Measurements from ENCODE around the gene FEM1A. TPM values are rescaled to one million over a fixed set of nuclear protein-coding genes. Genes with fewer than 3 reads are reported as not detected.

Gene FEM1A
- total RNA-seq, 1 experiment from 2014 or later, result 13.4 TPM

DNA sequence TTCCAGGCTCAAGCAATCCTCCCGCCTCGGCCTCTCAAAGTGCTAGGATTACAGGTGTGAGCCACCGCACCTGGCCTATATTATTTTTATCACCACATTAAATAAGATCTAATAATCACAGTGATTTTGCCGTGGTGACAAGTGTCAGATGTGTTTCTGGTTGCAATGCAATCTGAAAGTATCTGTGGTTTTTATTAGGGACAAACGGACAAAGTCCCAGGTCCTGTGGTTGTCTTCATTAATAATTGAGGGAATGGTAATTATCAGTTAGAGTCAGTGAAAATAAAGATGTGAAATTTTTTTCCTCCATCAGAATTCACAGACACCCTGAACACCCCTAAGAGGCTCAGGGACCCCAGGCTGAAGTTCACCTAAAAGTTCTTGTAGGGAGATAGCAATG lies 41.2 kb downstream of the FEM1A start:
- H3K36me3 ChIP-seq (ENCODE audit: control insufficient read depth, insufficient read depth, low read length), result peaks cover 3% of the 10 kb centered on the region; the same call in 1 of the 2 replicates
- POLR2A ChIA-PET, result no interaction called here
- CTCF ChIA-PET, result no interaction called here
- no peaks in the 10 kb centered on the region for H3K27me3 ChIP-seq (ENCODE audit: control insufficient read depth, insufficient read depth, low read length)
- H3K4me3 ChIP-seq (ENCODE audit: low read depth in 2 of 2, low read length in 2 of 2), result no peak overlapping the region
- ATAC-seq (no peak), DNase-seq (ENCODE audit: low read depth, low spot score) (no peak)
- intact Hi-C loops (cut with micrococcal nuclease; ENCODE audit: unreplicated experiment) (no loop called here), in situ Hi-C loops (cut with HindIII; ENCODE audit: low pct_unique_long_range_greater_than_20kb, low sequenced_read_pairs) (no loop called here)
- no TSS peak for BruUV-seq (replicated peaks)
- no peak for TF ChIP-seq SIN3A (IDR thresholded peaks at IDR 0.05; ENCODE audit: borderline replicate concordance, insufficient read depth, low read depth, low read length)
- no peaks in the 10 kb centered on the region; the same call in none of the 2 replicates for H3K4me1 ChIP-seq (ENCODE audit: control insufficient read depth, insufficient read depth, low read length)
- H3K27ac ChIP-seq (ENCODE audit: low read length), result no peak overlapping the region
- H3K9me3 ChIP-seq (ENCODE audit: control insufficient read depth, insufficient read depth, low read depth, low read length), result no peaks in the 10 kb centered on the region

DNA sequence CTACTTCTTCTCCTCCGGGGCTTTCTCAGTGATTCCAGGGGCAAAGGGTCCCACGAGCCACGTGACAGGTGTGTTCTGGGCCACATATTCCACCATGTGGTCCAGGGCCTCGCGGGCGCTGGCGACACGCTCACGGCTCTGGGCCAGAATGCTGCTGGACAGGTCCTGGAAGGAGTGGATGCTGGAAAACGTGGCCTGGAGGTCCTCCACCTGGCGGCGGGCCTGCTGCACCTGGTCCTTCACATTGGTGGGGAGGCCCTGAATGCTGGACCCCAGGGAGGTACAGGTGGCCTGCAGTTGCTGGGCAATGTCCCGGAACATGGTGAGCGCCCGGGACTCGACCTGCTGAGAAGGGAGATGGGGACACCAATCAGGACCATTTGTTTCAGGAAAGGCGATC lies 47.7 kb downstream of the FEM1A start:
- Histone ChIP-seq H3K27ac (ENCODE audit: low read length) (no peak overlapping the region), H3K4me1 (ENCODE audit: control insufficient read depth, insufficient read depth, low read length) (no peaks in the 10 kb centered on the region), H3K36me3 (ENCODE audit: control insufficient read depth, insufficient read depth, low read length) (no peaks in the 10 kb centered on the region), H3K27me3 (ENCODE audit: control insufficient read depth, insufficient read depth, low read length) (no peaks in the 10 kb centered on the region), H3K4me3 (ENCODE audit: low read depth in 2 of 2, low read length in 2 of 2) (no peak overlapping the region), H3K9me3 (ENCODE audit: control insufficient read depth, insufficient read depth, low read depth, low read length) (no peaks in the 10 kb centered on the region)
- CTCF ChIA-PET, result no interaction called here
- DNase-seq (ENCODE audit: low read depth, low spot score) (no peak), ATAC-seq (no peak)
- intact Hi-C loops (cut with micrococcal nuclease; ENCODE audit: unreplicated experiment) (no loop called here), in situ Hi-C loops (cut with HindIII; ENCODE audit: low pct_unique_long_range_greater_than_20kb, low sequenced_read_pairs) (no loop called here)
- TF ChIP-seq, protein P1, sequence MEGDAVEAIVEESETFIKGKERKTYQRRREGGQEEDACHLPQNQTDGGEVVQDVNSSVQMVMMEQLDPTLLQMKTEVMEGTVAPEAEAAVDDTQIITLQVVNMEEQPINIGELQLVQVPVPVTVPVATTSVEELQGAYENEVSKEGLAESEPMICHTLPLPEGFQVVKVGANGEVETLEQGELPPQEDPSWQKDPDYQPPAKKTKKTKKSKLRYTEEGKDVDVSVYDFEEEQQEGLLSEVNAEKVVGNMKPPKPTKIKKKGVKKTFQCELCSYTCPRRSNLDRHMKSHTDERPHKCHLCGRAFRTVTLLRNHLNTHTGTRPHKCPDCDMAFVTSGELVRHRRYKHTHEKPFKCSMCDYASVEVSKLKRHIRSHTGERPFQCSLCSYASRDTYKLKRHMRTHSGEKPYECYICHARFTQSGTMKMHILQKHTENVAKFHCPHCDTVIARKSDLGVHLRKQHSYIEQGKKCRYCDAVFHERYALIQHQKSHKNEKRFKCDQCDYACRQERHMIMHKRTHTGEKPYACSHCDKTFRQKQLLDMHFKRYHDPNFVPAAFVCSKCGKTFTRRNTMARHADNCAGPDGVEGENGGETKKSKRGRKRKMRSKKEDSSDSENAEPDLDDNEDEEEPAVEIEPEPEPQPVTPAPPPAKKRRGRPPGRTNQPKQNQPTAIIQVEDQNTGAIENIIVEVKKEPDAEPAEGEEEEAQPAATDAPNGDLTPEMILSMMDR (IDR thresholded peaks at IDR 0.05), result no peak
- TF ChIP-seq POLR2AphosphoS5 (IDR thresholded peaks at IDR 0.05; ENCODE audit: low read depth, low read length), result no peak
- no peak for TF ChIP-seq TCF7L2 (IDR thresholded peaks at IDR 0.05; ENCODE audit: low read depth, low read length)
- POLR2A ChIA-PET, result no interaction called here
- BruUV-seq (replicated peaks), result no TSS peak

DNA sequence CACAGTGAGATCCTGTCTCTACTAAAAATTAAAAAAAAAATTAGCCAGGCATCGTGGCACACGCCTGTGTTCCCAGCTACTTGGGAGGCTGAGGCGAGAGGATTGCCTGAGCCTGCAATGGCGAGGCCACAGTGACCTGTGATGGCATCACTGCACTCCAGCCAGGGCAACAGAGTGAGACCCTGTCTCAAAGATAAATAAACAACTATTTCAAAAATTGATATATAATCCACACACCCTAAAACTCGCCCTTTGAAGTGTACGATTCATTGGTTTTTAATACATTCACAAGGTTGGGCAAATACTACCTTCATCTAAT lies 52.1 kb downstream of the FEM1A start:
- Histone ChIP-seq H3K36me3 (ENCODE audit: control insufficient read depth, insufficient read depth, low read length) (no peaks in the 10 kb centered on the region; the same call in 1 of the 2 replicates), H3K27me3 (ENCODE audit: control insufficient read depth, insufficient read depth, low read length) (no peaks in the 10 kb centered on the region), H3K4me1 (ENCODE audit: control insufficient read depth, insufficient read depth, low read length) (no peaks in the 10 kb centered on the region), H3K4me3 (ENCODE audit: low read depth in 2 of 2, low read length in 2 of 2) (no peak overlapping the region), H3K27ac (ENCODE audit: low read length) (no peak overlapping the region), H3K9me3 (ENCODE audit: control insufficient read depth, insufficient read depth, low read depth, low read length) (no peaks in the 10 kb centered on the region)
- in situ Hi-C loops (cut with HindIII; ENCODE audit: low pct_unique_long_range_greater_than_20kb, low sequenced_read_pairs) (no loop called here), intact Hi-C loops (cut with micrococcal nuclease; ENCODE audit: unreplicated experiment) (no loop called here)
- ATAC-seq (no peak; the same call in 1 of the 2 replicates), DNase-seq (ENCODE audit: low read depth, low spot score) (no peak)
- no peak for TF ChIP-seq POLR2AphosphoS5 (IDR thresholded peaks at IDR 0.05; ENCODE audit: low read depth, low read length)
- TF ChIP-seq TCF7L2 (IDR thresholded peaks at IDR 0.05; ENCODE audit: low read depth, low read length), result no peak
- TF ChIP-seq, protein P2, sequence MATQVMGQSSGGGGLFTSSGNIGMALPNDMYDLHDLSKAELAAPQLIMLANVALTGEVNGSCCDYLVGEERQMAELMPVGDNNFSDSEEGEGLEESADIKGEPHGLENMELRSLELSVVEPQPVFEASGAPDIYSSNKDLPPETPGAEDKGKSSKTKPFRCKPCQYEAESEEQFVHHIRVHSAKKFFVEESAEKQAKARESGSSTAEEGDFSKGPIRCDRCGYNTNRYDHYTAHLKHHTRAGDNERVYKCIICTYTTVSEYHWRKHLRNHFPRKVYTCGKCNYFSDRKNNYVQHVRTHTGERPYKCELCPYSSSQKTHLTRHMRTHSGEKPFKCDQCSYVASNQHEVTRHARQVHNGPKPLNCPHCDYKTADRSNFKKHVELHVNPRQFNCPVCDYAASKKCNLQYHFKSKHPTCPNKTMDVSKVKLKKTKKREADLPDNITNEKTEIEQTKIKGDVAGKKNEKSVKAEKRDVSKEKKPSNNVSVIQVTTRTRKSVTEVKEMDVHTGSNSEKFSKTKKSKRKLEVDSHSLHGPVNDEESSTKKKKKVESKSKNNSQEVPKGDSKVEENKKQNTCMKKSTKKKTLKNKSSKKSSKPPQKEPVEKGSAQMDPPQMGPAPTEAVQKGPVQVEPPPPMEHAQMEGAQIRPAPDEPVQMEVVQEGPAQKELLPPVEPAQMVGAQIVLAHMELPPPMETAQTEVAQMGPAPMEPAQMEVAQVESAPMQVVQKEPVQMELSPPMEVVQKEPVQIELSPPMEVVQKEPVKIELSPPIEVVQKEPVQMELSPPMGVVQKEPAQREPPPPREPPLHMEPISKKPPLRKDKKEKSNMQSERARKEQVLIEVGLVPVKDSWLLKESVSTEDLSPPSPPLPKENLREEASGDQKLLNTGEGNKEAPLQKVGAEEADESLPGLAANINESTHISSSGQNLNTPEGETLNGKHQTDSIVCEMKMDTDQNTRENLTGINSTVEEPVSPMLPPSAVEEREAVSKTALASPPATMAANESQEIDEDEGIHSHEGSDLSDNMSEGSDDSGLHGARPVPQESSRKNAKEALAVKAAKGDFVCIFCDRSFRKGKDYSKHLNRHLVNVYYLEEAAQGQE (IDR thresholded peaks at IDR 0.05; ENCODE audit: insufficient read depth in 1 of 2, low read depth in 2 of 2, low read length in 1 of 2), result no peak
- TF ChIP-seq, protein P1 (IDR thresholded peaks at IDR 0.05), result no peak
- TF ChIP-seq SIN3A (IDR thresholded peaks at IDR 0.05; ENCODE audit: borderline replicate concordance, insufficient read depth, low read depth, low read length), result no peak
- CTCF ChIA-PET, result no interaction called here
- BruUV-seq (replicated peaks), result no TSS peak
- POLR2A ChIA-PET, result no interaction called here
